Liver (tissue), 9 donors: Measurements from ENCODE around the gene DENND6A. TPM values are rescaled to one million over a fixed set of nuclear protein-coding genes. Genes with fewer than 3 reads are reported as not detected.

Source experiments
- DNase-seq: peaks from one replicate; pipeline ENCODE4 v3.0.0-alpha.2; 2017; ENCODE audit warnings: low spot score
- H3K27ac ChIP-seq, 2 donors: one replicate each; pipeline ENCODE4 v1.7.0; 2013; ENCODE audit warnings: inconsistent platforms in 2 of 2, low read length in 2 of 2, control low read depth in 1 of 2, low read depth in 1 of 2, mild to moderate bottlenecking in 1 of 2
- H3K27me3 ChIP-seq, 4 donors: one replicate each; pipeline versions ENCODE4 v1.6.1 to v1.7.0; 2013; ENCODE audit warnings: low read length in 3 of 4, inconsistent platforms in 1 of 4, mild to moderate bottlenecking in 1 of 4, moderate library complexity in 1 of 4; ENCODE audit not compliant: control insufficient read depth in 4 of 4, insufficient read depth in 4 of 4
- H3K36me3 ChIP-seq, 4 donors: one replicate each; pipeline versions ENCODE4 v1.6.1 to v1.7.0; 2013; ENCODE audit warnings: low read length in 3 of 4, mild to moderate bottlenecking in 3 of 4, low read depth in 1 of 4, moderate library complexity in 1 of 4; ENCODE audit not compliant: control insufficient read depth in 4 of 4, insufficient read depth in 3 of 4
- H3K4me1 ChIP-seq, 4 donors: one replicate each; pipeline versions ENCODE4 v1.6.1 to v1.7.0; 2013; ENCODE audit warnings: low read length in 3 of 4, mild to moderate bottlenecking in 3 of 4, moderate library complexity in 1 of 4; ENCODE audit not compliant: control insufficient read depth in 4 of 4, insufficient read depth in 4 of 4
- H3K4me3 ChIP-seq, 3 donors: one replicate each; pipeline versions ENCODE4 v1.6.1 to v1.7.0; 2013; ENCODE audit warnings: low read length in 3 of 3, control low read depth in 1 of 3, low read depth in 1 of 3, mild to moderate bottlenecking in 1 of 3
- H3K9ac ChIP-seq, 2 donors: one replicate each; pipeline ENCODE4 v1.7.0; 2013; ENCODE audit warnings: low read length in 2 of 2, mild to moderate bottlenecking in 2 of 2, moderate library complexity in 2 of 2, control low read depth in 1 of 2, low read depth in 1 of 2
- H3K9me3 ChIP-seq, 4 donors: one replicate each; pipeline versions ENCODE4 v1.6.1 to v1.7.0; 2013; ENCODE audit warnings: low read length in 3 of 4; ENCODE audit not compliant: control insufficient read depth in 4 of 4
- ATF3 ChIP-seq: IDR thresholded peaks from 2 replicates; pipeline ENCODE4 v1.6.1; 2016; ENCODE audit warnings: antibody characterized with exemption
- CTCF ChIP-seq: fragments of 150-350 bp; IDR thresholded peaks from 2 replicates; pipeline ENCODE4 v1.5.1; 2017; ENCODE audit warnings: improper control_type of control experiment, low read depth, low read length; ENCODE audit not compliant: missing input control
- EGR1 ChIP-seq, 2 donors: IDR thresholded peaks; 2 replicates each; pipeline ENCODE4 v1.6.1; 2016 to 2018; ENCODE audit warnings: antibody characterized with exemption in 2 of 2, low read depth in 2 of 2
- FOXA1 ChIP-seq: IDR thresholded peaks from 2 replicates; pipeline ENCODE4 v1.6.1; 2016; ENCODE audit warnings: antibody characterized with exemption
- FOXA2 ChIP-seq: IDR thresholded peaks from 2 replicates; pipeline ENCODE4 v1.6.1; 2016; ENCODE audit warnings: antibody characterized with exemption
- GABPA ChIP-seq, 2 donors: IDR thresholded peaks in 1 of 2; conservative IDR thresholded peaks in 1 of 2; 2 replicates each; pipeline ENCODE4 v1.6.1; 2016; ENCODE audit warnings: antibody characterized with exemption in 2 of 2, mild to moderate bottlenecking in 1 of 2, moderate library complexity in 1 of 2
- HNF4A ChIP-seq, 2 donors: conservative IDR thresholded peaks; 2 replicates each; pipeline ENCODE4 v1.6.1; 2016; ENCODE audit warnings: antibody characterized with exemption in 2 of 2, mild to moderate bottlenecking in 2 of 2
- HNF4G ChIP-seq: IDR thresholded peaks from 2 replicates; pipeline ENCODE4 v1.6.1; 2016; ENCODE audit warnings: antibody characterized with exemption
- JUND ChIP-seq, 2 donors: IDR thresholded peaks; 2 replicates each; pipeline ENCODE4 v1.6.1; 2016; ENCODE audit warnings: antibody characterized with exemption in 2 of 2
- MAX ChIP-seq: IDR thresholded peaks from 2 replicates; pipeline ENCODE4 v1.6.1; 2016; ENCODE audit warnings: antibody characterized with exemption
- NR2F2 ChIP-seq: IDR thresholded peaks from 2 replicates; pipeline ENCODE4 v1.6.1; 2016; ENCODE audit warnings: antibody characterized with exemption
- RAD21 ChIP-seq, 2 donors: IDR thresholded peaks; 2 replicates each; pipeline ENCODE4 v1.6.1; 2016; ENCODE audit warnings: antibody characterized with exemption in 2 of 2, mild to moderate bottlenecking in 2 of 2
- REST ChIP-seq: IDR thresholded peaks from 2 replicates; pipeline ENCODE4 v1.6.1; 2016; ENCODE audit warnings: antibody characterized with exemption, mild to moderate bottlenecking
- RXRA ChIP-seq, 2 donors: IDR thresholded peaks; 2 replicates each; pipeline ENCODE4 v1.6.1; 2017 to 2018; ENCODE audit warnings: antibody characterized with exemption in 2 of 2, mild to moderate bottlenecking in 1 of 2
- SP1 ChIP-seq: IDR thresholded peaks from 2 replicates; pipeline ENCODE4 v1.6.1; 2018; ENCODE audit warnings: antibody characterized with exemption, mild to moderate bottlenecking
- TAF1 ChIP-seq: conservative IDR thresholded peaks from 2 replicates; pipeline ENCODE4 v1.6.1; 2016; ENCODE audit warnings: antibody characterized with exemption, mild to moderate bottlenecking
- YY1 ChIP-seq: IDR thresholded peaks from 2 replicates; pipeline ENCODE4 v1.6.1; 2016; ENCODE audit warnings: antibody characterized with exemption, mild to moderate bottlenecking
- ZBTB33 ChIP-seq: IDR thresholded peaks from 2 replicates; pipeline ENCODE4 v1.6.1; 2016; ENCODE audit warnings: antibody characterized with exemption
- WGBS: extraction: QIAGEN DNeasy Blood & Tissue Kit; methylation state at CpG from one replicate; pipeline ENCODE4 v1.1.7; 2013; 5-methylcytosine and 5-hydroxymethylcytosine counted together
- polyA plus RNA-seq, 2 donors: library from polyadenylated mRNA; stranded (reverse) in 1 of 2; unstranded in 1 of 2; fragments of 200-250 nt in 1 of 2; fragments of >200 nt in 1 of 2; fragmentation: Nextera tagmentation in 1 of 2; extraction: Ambion mirVana in 1 of 2; gene quantifications; one replicate each; pipeline versions ENCODE4 v1.2.1 to v1.2.3, GENCODE V29; 2013 to 2015
- total RNA-seq, 2 donors: library from RNA; depleted of rRNA; stranded (reverse); fragments of >200 nt; gene quantifications; one replicate each; pipeline ENCODE4 v1.2.3, GENCODE V29; 2014
- donor health status: healthy.
- donor health status: healthy.
- donor health status: healthy.
- donor health status: healthy.
- donor health status: healthy.

The DENND6A gene
- total and polyA plus RNA-seq, 4 donors, result 3.1 to 12.2 (median 8.1) TPM

GRCh38 chr3:57597127-57597923, 95.6 kb downstream of the DENND6A start, which contains the start of gene ARF4:
Gene ARF4, minus strand, starts transcription at chr3:57597344. Its CDS starts 204 bp downstream, at chr3:57597140.
- Histone ChIP-seq H3K27me3 (no peaks in the 10 kb centered on the region), H3K9ac (peak within 1 kb of the TSS; percentile 90 to 99), H3K4me1 (peaks cover 0 to 42% (median 26%) of the 10 kb centered on the region in 4 donors), H3K36me3 (peaks cover 0 to 3% (median 0%) of the 10 kb centered on the region in 4 donors), H3K4me3 (peak within 1 kb of the TSS; percentile 71 to 98 (median 89)), H3K27ac (peak within 1 kb of the TSS; percentile 96 to 97), H3K9me3 (no peaks in the 10 kb centered on the region)
- no peak for TF ChIP-seq FOXA1
- TF ChIP-seq RAD21 (IDR thresholded peaks at IDR 0.05), result no peak
- TF ChIP-seq REST, result peak; percentile 49
- peak in 1 of 2 donors; percentile 32 for TF ChIP-seq EGR1 (IDR thresholded peaks at IDR 0.05; ENCODE audit: low read depth in 2 of 2)
- peak; percentile 90 to 98 for TF ChIP-seq GABPA (IDR thresholded peaks at IDR 0.05 in 1 of 2, conservative IDR thresholded peaks at IDR 0.05 in 1 of 2)
- TF ChIP-seq SP1, result peak; percentile 86
- peak; percentile 16 for TF ChIP-seq ATF3
- TF ChIP-seq TAF1, result peak; percentile 86
- peak; percentile 74 for TF ChIP-seq HNF4G
- TF ChIP-seq MAX, result peak; percentile 92
- TF ChIP-seq JUND (IDR thresholded peaks at IDR 0.05), result peak in 1 of 2 donors; percentile 52
- TF ChIP-seq ZBTB33, result peak; percentile 93
- TF ChIP-seq YY1, result peak; percentile 97
- TF ChIP-seq HNF4A (conservative IDR thresholded peaks at IDR 0.05), result peak; percentile 82 to 85
- TF ChIP-seq FOXA2, result peak; percentile 28
- peak; percentile 80 to 83 for TF ChIP-seq RXRA (IDR thresholded peaks at IDR 0.05)
- TF ChIP-seq CTCF, result peak; percentile 3
- peak; percentile 67 for TF ChIP-seq NR2F2
- WGBS, result under 1% methylated on average over 67 of the region's 67 CpGs
- peak; percentile 99 for DNase-seq
